HL-60 (cell line): ENCODE results near the gene ZNF618.

ENCODE experiments used
- DNase-seq, 2 experiments: peaks; one replicate each; pipeline ENCODE4 v3.0.0-alpha.2; 2010 to 2020; ENCODE audit warnings: low read depth in 1 of 2, low spot score in 1 of 2
- H3K27ac ChIP-seq: fragments of 250-450 bp; sonication (Bioruptor Pico); replicated peaks from 2 replicates; pipeline ENCODE4 v1.5.1; 2020; ENCODE audit warnings: mild to moderate bottlenecking, moderate library complexity
- H3K27me3 ChIP-seq: fragments of 250-450 bp; sonication (Bioruptor Pico); 2 replicates; pipeline ENCODE4 v1.5.1; 2021; ENCODE audit warnings: mild to moderate bottlenecking, moderate library complexity; ENCODE audit not compliant: insufficient read depth, poor library complexity, severe bottlenecking
- H3K4me3 ChIP-seq: replicated peaks from 2 replicates; pipeline ENCODE4 v1.5.1; 2011; ENCODE audit warnings: mild to moderate bottlenecking, control low read depth, low read length; ENCODE audit not compliant: insufficient read depth
- CTCF ChIP-seq: IDR thresholded peaks from one replicate; pipeline ENCODE4 v1.5.1; 2011; ENCODE audit warnings: low read length, control low read depth, inconsistent platforms; ENCODE audit not compliant: insufficient read depth
- GABPA ChIP-seq: IDR thresholded peaks from 2 replicates; pipeline ENCODE4 v1.6.1; 2012; ENCODE audit warnings: low read depth
- POLR2AphosphoS5 ChIP-seq: IDR thresholded peaks from 2 replicates; pipeline ENCODE4 v1.6.1; 2012; ENCODE audit warnings: low read depth
- REST ChIP-seq: IDR thresholded peaks from 2 replicates; pipeline ENCODE4 v1.6.1; 2012; ENCODE audit warnings: low read depth; ENCODE audit not compliant: insufficient replicate concordance
- SPI1 ChIP-seq: IDR thresholded peaks from 2 replicates; pipeline ENCODE4 v1.6.1; 2012; ENCODE audit warnings: low read depth, mild to moderate bottlenecking, borderline replicate concordance

ZNF618 gene

GRCh38 chr9:113957351-113957750 lies 81.2 kb downstream of the ZNF618 start:
- Histone ChIP-seq H3K27ac (no peak overlapping the region), H3K4me3 (no peak overlapping the region), H3K27me3 (no peaks in the 10 kb centered on the region)
- no peak for DNase-seq
- no peak for TF ChIP-seq REST
- no peak for TF ChIP-seq POLR2AphosphoS5
- no peak for TF ChIP-seq GABPA
- TF ChIP-seq SPI1, result no peak
- TF ChIP-seq CTCF, result no peak

- TF ChIP-seq SPI1, result no peak
- no peak for TF ChIP-seq CTCF
- Histone ChIP-seq H3K27me3 (no peaks in the 10 kb centered on the region), H3K4me3 (no peak overlapping the region), H3K27ac (no peak overlapping the region)
- DNase-seq, result no peak
Observed at GRCh38 chr9:113957821-113958341, 81.8 kb downstream of the ZNF618 start.

GRCh38 chr9:113958556-113958955 lies 82.4 kb downstream of the ZNF618 start:
- Histone ChIP-seq H3K27me3 (no peaks in the 10 kb centered on the region), H3K27ac (no peak overlapping the region), H3K4me3 (no peak overlapping the region)
- no peak for TF ChIP-seq POLR2AphosphoS5
- TF ChIP-seq CTCF, result no peak
- TF ChIP-seq GABPA, result no peak
- no peak for TF ChIP-seq SPI1
- no peak for TF ChIP-seq REST
- no peak for DNase-seq

GRCh38 chr9:113960768-113961167 lies 84.7 kb downstream of the ZNF618 start:
- Histone ChIP-seq H3K4me3 (no peak overlapping the region), H3K27ac (no peak overlapping the region), H3K27me3 (no peaks in the 10 kb centered on the region)
- no peak for TF ChIP-seq POLR2AphosphoS5
- TF ChIP-seq SPI1, result no peak
- no peak for TF ChIP-seq CTCF
- TF ChIP-seq REST, result no peak
- no peak for TF ChIP-seq GABPA
- no peak for DNase-seq
